ENCODE data around the gene KLHL40.
A peak's percentile ranks its signal among the peaks of the same experiment; 100 is the strongest.

Gene KLHL40

DNA sequence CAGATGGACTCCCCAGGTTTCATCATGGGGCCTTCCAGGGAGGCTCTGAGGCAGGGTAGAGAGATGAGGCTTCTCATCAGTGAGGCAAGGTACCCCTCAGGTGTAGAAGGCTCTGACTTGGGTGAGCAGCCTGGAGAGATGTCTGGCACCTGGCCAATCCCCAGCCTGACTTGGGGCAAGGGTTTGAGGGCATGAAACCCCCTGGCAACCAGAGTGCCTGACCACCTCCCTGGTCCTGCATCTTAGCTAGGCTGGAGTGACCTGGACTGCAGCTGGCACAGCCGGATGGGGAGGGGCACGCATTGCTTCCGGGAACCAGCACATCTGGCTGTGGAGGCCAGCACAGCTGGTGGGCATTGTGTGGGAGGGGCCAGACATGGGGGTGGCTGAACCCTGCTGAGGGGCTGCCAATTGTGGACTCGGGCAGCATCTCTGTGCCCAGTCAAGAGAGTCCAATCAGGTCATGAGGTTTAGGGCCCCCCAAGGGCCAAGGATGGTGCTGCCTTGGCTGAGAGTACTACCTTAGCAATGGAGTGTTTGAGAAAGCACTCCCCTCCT, 29.9 kb upstream of the KLHL40 start:
- Histone ChIP-seq H3K9ac (ENCODE audit: low read depth, low read length, poor library complexity) (peak overlapping the region; percentile 83), H3K79me1 (ENCODE audit: low read depth, low read length) (peaks cover 4% of the 10 kb centered on the region), H2AFZ (ENCODE audit: low read length) (no peak overlapping the region), H2BK5ac (ENCODE audit: low read length) (no peak overlapping the region), H3K18ac (ENCODE audit: low read length) (peak overlapping the region; percentile 90), H2BK15ac (ENCODE audit: low read length) (peak overlapping the region; percentile 99), H4K91ac (ENCODE audit: low read depth, low read length, poor library complexity) (peak overlapping the region; percentile 64), H3K4me1 (ENCODE audit: control insufficient read depth in 2 of 2, insufficient read depth in 1 of 2, low read depth in 1 of 2, low read length in 2 of 2) (peaks cover 18 to 24% of the 10 kb centered on the region in 2 donors), H2AK5ac (ENCODE audit: low read depth, low read length) (peak overlapping the region; percentile 100), H3K4me2 (ENCODE audit: insufficient read depth, low read length, poor library complexity, severe bottlenecking) (peak overlapping the region; percentile 87), H4K8ac (ENCODE audit: low read depth, low read length) (no peak overlapping the region), H3K14ac (ENCODE audit: low read length) (peak overlapping the region; percentile 84), H2BK120ac (ENCODE audit: low read depth, low read length) (peak overlapping the region; percentile 96), H2BK12ac (ENCODE audit: low read length) (no peak overlapping the region), H3K27me3 (ENCODE audit: control insufficient read depth in 3 of 3, insufficient read depth in 3 of 3, low read depth in 1 of 3, low read length in 3 of 3) (no peaks in the 10 kb centered on the region), H3K9me3 (replicated peaks in 1 of 2; ENCODE audit: control insufficient read depth in 2 of 2, insufficient read depth in 1 of 2, low read depth in 1 of 2, low read length in 2 of 2) (no peaks in the 10 kb centered on the region), H3K27ac (replicated peaks; ENCODE audit: low read length) (no peak overlapping the region), H3K4ac (ENCODE audit: low read length) (no peak overlapping the region), H3K23ac (ENCODE audit: low read depth, low read length, poor library complexity) (peak overlapping the region; percentile 87), H3K36me3 (replicated peaks in 1 of 2; ENCODE audit: control insufficient read depth in 2 of 2, insufficient read depth in 2 of 2, low read length in 2 of 2) (peaks cover 6 to 8% of the 10 kb centered on the region in 2 donors), H3K4me3 (ENCODE audit: low read length in 2 of 2) (peak overlapping the region; percentile 65 to 87)
- WGBS, 2 donors (ENCODE audit: extremely low coverage in 2 of 2, insufficient read length in 2 of 2, insufficient replicate concordance in 1 of 2), result no CpG with 5 or more reads among the region's 4 CpGs
- no peak for DNase-seq (ENCODE audit: low spot score)

DNA sequence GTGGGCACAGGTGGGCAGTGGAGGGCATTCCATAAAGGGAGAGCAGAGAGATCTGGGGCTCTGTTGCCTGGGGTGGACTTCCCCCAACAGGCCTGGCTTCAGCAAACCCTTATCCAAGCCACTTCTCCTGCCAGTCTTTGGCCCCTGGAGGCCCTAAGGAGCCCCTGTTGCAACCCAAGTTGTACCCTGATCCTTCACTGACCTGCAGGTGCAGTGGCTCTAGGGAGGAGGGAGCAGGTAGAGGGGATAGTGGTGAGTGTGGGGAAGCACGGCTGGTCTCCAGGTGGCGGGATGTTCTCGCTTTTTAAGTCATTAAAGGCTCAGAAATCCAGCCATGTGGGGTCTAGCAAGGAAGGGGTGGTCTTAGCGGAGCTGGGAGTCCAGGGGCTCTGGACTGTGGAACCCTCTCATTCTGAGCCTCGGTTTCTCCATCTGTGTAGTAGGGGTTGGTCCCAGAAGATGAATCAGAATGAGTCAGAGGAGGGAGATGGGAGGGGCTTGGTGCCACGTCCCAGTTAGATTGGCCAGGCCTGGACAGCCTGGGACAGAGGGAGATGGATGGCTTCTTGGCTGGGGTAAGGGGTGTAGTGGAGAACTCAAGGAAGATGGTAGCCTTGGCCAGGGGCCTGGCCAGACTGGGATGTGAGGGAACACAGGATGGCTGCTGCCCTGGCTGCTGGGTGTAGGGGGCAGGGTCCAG, 29.2 kb upstream of the KLHL40 start:
- H2BK12ac ChIP-seq (ENCODE audit: low read length), result no peak overlapping the region
- no peaks in the 10 kb centered on the region for H3K9me3 ChIP-seq (replicated peaks in 1 of 2; ENCODE audit: control insufficient read depth in 2 of 2, insufficient read depth in 1 of 2, low read depth in 1 of 2, low read length in 2 of 2)
- H2BK15ac ChIP-seq (ENCODE audit: low read length), result no peak overlapping the region
- H2BK5ac ChIP-seq (ENCODE audit: low read length), result peak overlapping the region; percentile 58
- peaks cover 18 to 24% of the 10 kb centered on the region in 2 donors for H3K4me1 ChIP-seq (ENCODE audit: control insufficient read depth in 2 of 2, insufficient read depth in 1 of 2, low read depth in 1 of 2, low read length in 2 of 2)
- H3K4me2 ChIP-seq (ENCODE audit: insufficient read depth, low read length, poor library complexity, severe bottlenecking), result no peak overlapping the region
- peak overlapping the region; percentile 86 for H2AK5ac ChIP-seq (ENCODE audit: low read depth, low read length)
- H2BK120ac ChIP-seq (ENCODE audit: low read depth, low read length), result peak overlapping the region; percentile 22
- H3K27me3 ChIP-seq (ENCODE audit: control insufficient read depth in 3 of 3, insufficient read depth in 3 of 3, low read depth in 1 of 3, low read length in 3 of 3), result no peaks in the 10 kb centered on the region
- H3K18ac ChIP-seq (ENCODE audit: low read length), result peak overlapping the region; percentile 65
- no peak for DNase-seq (ENCODE audit: low spot score)
- no peak overlapping the region for H3K4me3 ChIP-seq (ENCODE audit: low read length in 2 of 2)
- H3K23ac ChIP-seq (ENCODE audit: low read depth, low read length, poor library complexity), result peak overlapping the region; percentile 59
- peaks cover 6 to 8% of the 10 kb centered on the region in 2 donors for H3K36me3 ChIP-seq (replicated peaks in 1 of 2; ENCODE audit: control insufficient read depth in 2 of 2, insufficient read depth in 2 of 2, low read length in 2 of 2)
- H4K8ac ChIP-seq (ENCODE audit: low read depth, low read length), result no peak overlapping the region
- peaks cover 4% of the 10 kb centered on the region for H3K79me1 ChIP-seq (ENCODE audit: low read depth, low read length)
- H3K27ac ChIP-seq (replicated peaks; ENCODE audit: low read length), result no peak overlapping the region
- H3K4ac ChIP-seq (ENCODE audit: low read length), result no peak overlapping the region
- no peak overlapping the region for H3K9ac ChIP-seq (ENCODE audit: low read depth, low read length, poor library complexity)
- WGBS, 2 donors (ENCODE audit: extremely low coverage in 2 of 2, insufficient read length in 2 of 2, insufficient replicate concordance in 1 of 2), result no CpG with 5 or more reads among the region's 6 CpGs
- no peak overlapping the region for H2AFZ ChIP-seq (ENCODE audit: low read length)
- H3K14ac ChIP-seq (ENCODE audit: low read length), result no peak overlapping the region
- no peak overlapping the region for H4K91ac ChIP-seq (ENCODE audit: low read depth, low read length, poor library complexity)

DNA sequence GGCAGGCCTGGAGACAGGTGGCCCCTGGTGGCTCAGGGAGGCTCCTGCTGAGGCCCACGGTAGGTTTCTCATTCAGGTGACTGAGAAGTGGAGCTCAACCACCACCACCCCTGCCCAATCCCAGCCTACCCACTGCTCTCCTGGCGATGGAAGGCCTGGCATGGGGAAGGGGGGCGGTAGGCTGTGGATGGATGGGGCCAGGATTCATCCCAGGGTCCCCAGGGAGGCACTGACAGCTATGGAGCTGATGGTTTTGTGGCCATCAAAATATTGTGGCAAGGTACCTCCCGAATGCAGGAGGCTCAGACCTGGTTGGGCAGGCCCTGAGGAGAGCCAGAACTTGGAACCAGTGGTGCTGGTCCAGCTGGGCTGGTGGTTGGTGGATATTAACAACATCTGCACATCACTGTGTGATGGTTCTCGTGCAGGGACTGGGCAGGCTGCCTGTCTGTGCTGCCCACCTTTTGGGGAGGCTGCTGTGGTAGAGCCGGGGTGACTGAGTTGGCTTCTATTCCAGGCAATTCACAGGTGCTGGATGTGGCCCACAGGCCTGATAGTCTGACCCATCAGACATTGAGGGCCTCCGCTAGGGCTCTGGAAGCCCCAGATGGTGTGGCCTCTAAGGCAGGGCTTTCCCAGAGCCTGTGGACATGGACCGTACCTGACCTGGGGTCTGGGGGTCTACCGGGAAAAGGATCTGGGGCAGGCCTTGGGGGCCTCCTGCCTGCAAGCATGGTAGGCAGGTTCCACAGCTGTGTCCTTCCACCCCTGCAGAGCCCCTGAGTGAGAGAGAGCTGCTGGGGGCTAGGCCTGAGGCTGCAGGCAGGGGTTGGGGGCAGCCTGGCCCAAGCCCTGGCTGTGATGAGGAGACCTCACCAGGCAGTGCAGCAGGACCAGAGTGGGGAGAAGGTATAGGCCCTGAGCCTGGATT, 28.4 kb upstream of the KLHL40 start:
- Histone ChIP-seq H3K4me2 (ENCODE audit: insufficient read depth, low read length, poor library complexity, severe bottlenecking) (no peak overlapping the region), H3K27me3 (ENCODE audit: control insufficient read depth in 3 of 3, insufficient read depth in 3 of 3, low read depth in 1 of 3, low read length in 3 of 3) (no peaks in the 10 kb centered on the region), H4K91ac (ENCODE audit: low read depth, low read length, poor library complexity) (no peak overlapping the region), H3K36me3 (replicated peaks in 1 of 2; ENCODE audit: control insufficient read depth in 2 of 2, insufficient read depth in 2 of 2, low read length in 2 of 2) (peaks cover 8 to 10% of the 10 kb centered on the region in 2 donors), H2BK15ac (ENCODE audit: low read length) (no peak overlapping the region), H3K27ac (replicated peaks; ENCODE audit: low read length) (no peak overlapping the region), H3K23ac (ENCODE audit: low read depth, low read length, poor library complexity) (peak overlapping the region; percentile 59), H3K18ac (ENCODE audit: low read length) (peak overlapping the region; percentile 65), H2BK12ac (ENCODE audit: low read length) (no peak overlapping the region), H3K4me1 (ENCODE audit: control insufficient read depth in 2 of 2, insufficient read depth in 1 of 2, low read depth in 1 of 2, low read length in 2 of 2) (peaks cover 18 to 21% of the 10 kb centered on the region in 2 donors), H3K14ac (ENCODE audit: low read length) (no peak overlapping the region), H3K4me3 (ENCODE audit: low read length in 2 of 2) (no peak overlapping the region), H2BK120ac (ENCODE audit: low read depth, low read length) (peak overlapping the region; percentile 22), H2AFZ (ENCODE audit: low read length) (no peak overlapping the region), H2BK5ac (ENCODE audit: low read length) (peak overlapping the region; percentile 58), H3K4ac (ENCODE audit: low read length) (no peak overlapping the region), H2AK5ac (ENCODE audit: low read depth, low read length) (peak overlapping the region; percentile 86), H3K9ac (ENCODE audit: low read depth, low read length, poor library complexity) (peak overlapping the region; percentile 16), H4K8ac (ENCODE audit: low read depth, low read length) (no peak overlapping the region), H3K9me3 (replicated peaks in 1 of 2; ENCODE audit: control insufficient read depth in 2 of 2, insufficient read depth in 1 of 2, low read depth in 1 of 2, low read length in 2 of 2) (no peaks in the 10 kb centered on the region), H3K79me1 (ENCODE audit: low read depth, low read length) (peaks cover 4% of the 10 kb centered on the region)
- DNase-seq (ENCODE audit: low spot score), result no peak
- WGBS, 2 donors (ENCODE audit: extremely low coverage in 2 of 2, insufficient read length in 2 of 2, insufficient replicate concordance in 1 of 2), result no CpG with 5 or more reads among the region's 9 CpGs

Measured in neuronal stem cell (in vitro differentiated cells).